ENCODE measurements around the gene ELP1. TPM values are rescaled to one million over a fixed set of nuclear protein-coding genes. Genes with fewer than 3 reads are reported as not detected.

The ELP1 gene
- total and polyA plus RNA-seq, 2 experiments from 2014 or later = 34.8 to 68.6 TPM

GRCh38 chr9:108838017-108838416, 95.9 kb downstream of the ELP1 start:
- Histone ChIP-seq H3K4me3 (no peak overlapping the region), H3K4me1 (ENCODE audit: insufficient read depth) (no peaks in the 10 kb centered on the region), H3K27me3 (no peaks in the 10 kb centered on the region), H3K9me2 (replicated peaks; ENCODE audit: insufficient read depth) (no peaks in the 10 kb centered on the region), H3K9me3 (ENCODE audit: low read depth) (no peaks in the 10 kb centered on the region), H2AFZ (no peak overlapping the region), H4K20me1 (ENCODE audit: insufficient read depth, poor library complexity, severe bottlenecking) (no peaks in the 10 kb centered on the region), H3K79me2 (no peaks in the 10 kb centered on the region), H3K36me3 (replicated peaks; ENCODE audit: insufficient read depth, low read depth) (no peaks in the 10 kb centered on the region), H3K27ac (no peak overlapping the region), H3K4me2 (no peak overlapping the region)
- no peak for TF ChIP-seq EZH2phosphoT487 (IDR thresholded peaks at IDR 0.05; ENCODE audit: low read depth, severe bottlenecking, unreplicated experiment)
- no peak for DNase-seq (ENCODE audit: low spot score)
- WGBS (ENCODE audit: low lambda C conversion rate, missing lambda C conversion rate) = 85% methylated on average over 6 of the region's 6 CpGs

GRCh38 chr9:108837530-108837929, 96.4 kb downstream of the ELP1 start:
- Histone ChIP-seq H3K4me2 (no peak overlapping the region), H4K20me1 (ENCODE audit: insufficient read depth, poor library complexity, severe bottlenecking) (no peaks in the 10 kb centered on the region), H3K4me1 (ENCODE audit: insufficient read depth) (no peaks in the 10 kb centered on the region), H3K79me2 (no peaks in the 10 kb centered on the region), H3K9me3 (ENCODE audit: low read depth) (no peaks in the 10 kb centered on the region), H3K9me2 (replicated peaks; ENCODE audit: insufficient read depth) (no peaks in the 10 kb centered on the region), H3K36me3 (replicated peaks; ENCODE audit: insufficient read depth, low read depth) (no peaks in the 10 kb centered on the region), H3K27me3 (no peaks in the 10 kb centered on the region), H3K4me3 (no peak overlapping the region), H3K27ac (no peak overlapping the region), H2AFZ (no peak overlapping the region)
- DNase-seq (ENCODE audit: low spot score) = no peak
- TF ChIP-seq CTCF (IDR thresholded peaks at IDR 0.05; ENCODE audit: poor library complexity) (no peak), EZH2 (IDR thresholded peaks at IDR 0.05; ENCODE audit: borderline replicate concordance) (no peak), EZH2phosphoT487 (IDR thresholded peaks at IDR 0.05; ENCODE audit: low read depth, severe bottlenecking, unreplicated experiment) (no peak)
- WGBS (ENCODE audit: low lambda C conversion rate, missing lambda C conversion rate) = 84% methylated on average over 4 of the region's 4 CpGs

GRCh38 chr9:108836781-108837180, 97.1 kb downstream of the ELP1 start:
- H3K4me3 ChIP-seq = no peak overlapping the region
- no peaks in the 10 kb centered on the region for H3K27me3 ChIP-seq
- no peak overlapping the region for H3K27ac ChIP-seq
- no peak overlapping the region for H2AFZ ChIP-seq
- no peaks in the 10 kb centered on the region for H3K4me1 ChIP-seq (ENCODE audit: insufficient read depth)
- no peaks in the 10 kb centered on the region for H3K36me3 ChIP-seq (replicated peaks; ENCODE audit: insufficient read depth, low read depth)
- 46% methylated on average over 5 of the region's 5 CpGs for WGBS (ENCODE audit: low lambda C conversion rate, missing lambda C conversion rate)
- H3K9me2 ChIP-seq (replicated peaks; ENCODE audit: insufficient read depth) = no peaks in the 10 kb centered on the region
- no peak overlapping the region for H3K4me2 ChIP-seq
- no peaks in the 10 kb centered on the region for H3K9me3 ChIP-seq (ENCODE audit: low read depth)
- H4K20me1 ChIP-seq (ENCODE audit: insufficient read depth, poor library complexity, severe bottlenecking) = no peaks in the 10 kb centered on the region
- H3K79me2 ChIP-seq = no peaks in the 10 kb centered on the region
- no peak for TF ChIP-seq CTCF (IDR thresholded peaks at IDR 0.05; ENCODE audit: poor library complexity)
- TF ChIP-seq EZH2 (IDR thresholded peaks at IDR 0.05; ENCODE audit: borderline replicate concordance) = no peak
- no peak for TF ChIP-seq EZH2phosphoT487 (IDR thresholded peaks at IDR 0.05; ENCODE audit: low read depth, severe bottlenecking, unreplicated experiment)
- no peak for DNase-seq (ENCODE audit: low spot score)

- Histone ChIP-seq H3K4me2 (no peak overlapping the region), H3K9me2 (replicated peaks; ENCODE audit: insufficient read depth) (no peaks in the 10 kb centered on the region), H3K4me1 (ENCODE audit: insufficient read depth) (no peaks in the 10 kb centered on the region), H3K27ac (no peak overlapping the region), H2AFZ (no peak overlapping the region), H3K9me3 (ENCODE audit: low read depth) (no peaks in the 10 kb centered on the region), H4K20me1 (ENCODE audit: insufficient read depth, poor library complexity, severe bottlenecking) (no peaks in the 10 kb centered on the region), H3K36me3 (replicated peaks; ENCODE audit: insufficient read depth, low read depth) (no peaks in the 10 kb centered on the region), H3K79me2 (no peaks in the 10 kb centered on the region), H3K4me3 (no peak overlapping the region), H3K27me3 (no peaks in the 10 kb centered on the region)
- WGBS (ENCODE audit: low lambda C conversion rate, missing lambda C conversion rate) = 95% methylated on average over 9 of the region's 9 CpGs
- TF ChIP-seq EZH2 (IDR thresholded peaks at IDR 0.05; ENCODE audit: borderline replicate concordance) (no peak), CTCF (IDR thresholded peaks at IDR 0.05; ENCODE audit: poor library complexity) (no peak), EZH2phosphoT487 (IDR thresholded peaks at IDR 0.05; ENCODE audit: low read depth, severe bottlenecking, unreplicated experiment) (no peak)
- DNase-seq (ENCODE audit: low spot score) = no peak
These were observed 97.6 kb downstream of the ELP1 start for GRCh38 chr9:108836319-108836718.

Measured in hepatocyte (in vitro differentiated cells).